Fibroblast of lung (primary cell): Measurements from ENCODE around the gene RB1.

Source experiments
- EZH2 ChIP-seq: IDR thresholded peaks from 2 replicates; pipeline ENCODE4 v1.5.1; 2012; ENCODE audit warnings: low read length, control low read depth, mild to moderate bottlenecking; ENCODE audit errors: missing control alignments
- TF ChIP-seq, protein P1 (sequence below), 2 donors: IDR thresholded peaks in 1 of 2; conservative IDR thresholded peaks in 1 of 2; 1 replicate in 1 of 2; 2 replicates in 1 of 2; pipeline ENCODE4 v1.5.1; 2011 to 2012; ENCODE audit warnings: low read length in 2 of 2, control low read depth in 1 of 2, inconsistent platforms in 1 of 2, low read depth in 1 of 2, mild to moderate bottlenecking in 1 of 2

GRCh38 chr13:48502601-48503319, 199.2 kb downstream of the RB1 start:
- TF ChIP-seq, protein P1, sequence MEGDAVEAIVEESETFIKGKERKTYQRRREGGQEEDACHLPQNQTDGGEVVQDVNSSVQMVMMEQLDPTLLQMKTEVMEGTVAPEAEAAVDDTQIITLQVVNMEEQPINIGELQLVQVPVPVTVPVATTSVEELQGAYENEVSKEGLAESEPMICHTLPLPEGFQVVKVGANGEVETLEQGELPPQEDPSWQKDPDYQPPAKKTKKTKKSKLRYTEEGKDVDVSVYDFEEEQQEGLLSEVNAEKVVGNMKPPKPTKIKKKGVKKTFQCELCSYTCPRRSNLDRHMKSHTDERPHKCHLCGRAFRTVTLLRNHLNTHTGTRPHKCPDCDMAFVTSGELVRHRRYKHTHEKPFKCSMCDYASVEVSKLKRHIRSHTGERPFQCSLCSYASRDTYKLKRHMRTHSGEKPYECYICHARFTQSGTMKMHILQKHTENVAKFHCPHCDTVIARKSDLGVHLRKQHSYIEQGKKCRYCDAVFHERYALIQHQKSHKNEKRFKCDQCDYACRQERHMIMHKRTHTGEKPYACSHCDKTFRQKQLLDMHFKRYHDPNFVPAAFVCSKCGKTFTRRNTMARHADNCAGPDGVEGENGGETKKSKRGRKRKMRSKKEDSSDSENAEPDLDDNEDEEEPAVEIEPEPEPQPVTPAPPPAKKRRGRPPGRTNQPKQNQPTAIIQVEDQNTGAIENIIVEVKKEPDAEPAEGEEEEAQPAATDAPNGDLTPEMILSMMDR (conservative IDR thresholded peaks at IDR 0.05 in 1 of 2, IDR thresholded peaks at IDR 0.05 in 1 of 2; ENCODE audit: low read depth in 1 of 2, low read length in 2 of 2): no peak
- TF ChIP-seq EZH2: no peak
